ENCODE data around the gene RSPH3. TPM values are rescaled to one million over a fixed set of nuclear protein-coding genes. Genes with fewer than 3 reads are reported as not detected.

The RSPH3 gene
- total and polyA plus RNA-seq, 10 of the 15 experiments (the other 5 are each of a cell fraction or from before 2014, with no cell fraction given): 0.40 to 3.5 (median 1.4) TPM

GRCh38 chr6:159031846-159032245, 31.8 kb upstream of the RSPH3 start:
- no peak for FAIRE-seq
- H3K27me3 ChIP-seq (replicated peaks in 1 of 2; ENCODE audit: control insufficient read depth in 2 of 2, insufficient read depth in 2 of 2, low read length in 1 of 2): no peaks in the 10 kb centered on the region
- no peak overlapping the region for H3K9ac ChIP-seq (ENCODE audit: control insufficient read depth, insufficient read depth, low read length)
- ChIA-PET POLR2A (interaction anchor here (0.6 to 1.4 kb wide), 2 partner anchors 32 to 76 kb away, joined by 3 to 4 read pairs; partner anchors contain the start of gene RSPH3), CTCF (interaction anchor here (0.7 to 16.7 kb wide), 7 partner anchors 10 to 84 kb away, joined by 3 to 481 read pairs (median 4); no protein-coding TSS in a partner anchor), SMC1A (ENCODE audit: uncharacterized antibody, unreplicated experiment) (interaction anchor here (0.8 to 14.9 kb wide), 6 partner anchors 9 to 186 kb away, joined by 3 to 194 read pairs (median 10); no protein-coding TSS in a partner anchor), RAD21 (ENCODE audit: unreplicated experiment) (interaction anchor here (1.7 to 2.1 kb wide), 3 partner anchors 12 to 23 kb away, joined by 4 to 15 read pairs (median 6); partner anchors contain the start of gene TAGAP)
- H3K79me2 ChIP-seq (ENCODE audit: control insufficient read depth, insufficient read depth, low read length): no peaks in the 10 kb centered on the region
- no peaks in the 10 kb centered on the region for H4K20me1 ChIP-seq (ENCODE audit: control insufficient read depth, insufficient read depth)
- BruUV-seq (replicated peaks): no TSS peak
- intact Hi-C loops (cut with micrococcal nuclease; ENCODE audit: unreplicated experiment) (no loop called here), in situ Hi-C loops (cut with MboI) (no loop called here)
- H3K4me2 ChIP-seq (ENCODE audit: control insufficient read depth, insufficient read depth): no peak overlapping the region
- peaks cover 2 to 10% of the 10 kb centered on the region in 2 experiments; a peak in 3 of 4 replicates for H3K36me3 ChIP-seq (ENCODE audit: control insufficient read depth in 2 of 2, insufficient read depth in 2 of 2, low read length in 1 of 2)
- H3K4me3 ChIP-seq: no peak overlapping the region
- H2AFZ ChIP-seq (ENCODE audit: control insufficient read depth, low read depth, low read length): no peak overlapping the region
- no peak overlapping the region for H3K27ac ChIP-seq (ENCODE audit: control insufficient read depth, insufficient read depth)
- 52% methylated on average over 5 of the region's 5 CpGs for WGBS (ENCODE audit: insufficient coverage, insufficient replicate concordance, low lambda C conversion rate, missing lambda C conversion rate)
- no peaks in the 10 kb centered on the region; the same call in 2 of the 3 replicates for H3K9me3 ChIP-seq (replicated peaks; ENCODE audit: control insufficient read depth, insufficient read depth, low read length)
- no peaks in the 10 kb centered on the region for H3K4me1 ChIP-seq (ENCODE audit: control insufficient read depth, insufficient read depth, low read length)
- DNase-seq (ENCODE audit: low read depth, low spot score): no peak
- ATAC-seq: no peak
- TF ChIP-seq DPF2 (IDR thresholded peaks at IDR 0.05) (no peak), ZBTB33 (IDR thresholded peaks at IDR 0.05) (no peak), MTA3 (IDR thresholded peaks at IDR 0.05; ENCODE audit: borderline replicate concordance, low read length) (no peak), ZNF592 (IDR thresholded peaks at IDR 0.05) (no peak), MEF2A (IDR thresholded peaks at IDR 0.05; ENCODE audit: insufficient read depth, low read depth, low read length) (no peak), SP1 (IDR thresholded peaks at IDR 0.05; ENCODE audit: low read depth, low read length) (no peak), ZBTB4 (CRISPR knock-in tag; IDR thresholded peaks at IDR 0.05) (no peak), ZNF687 (IDR thresholded peaks at IDR 0.05) (no peak), CBX3 (IDR thresholded peaks at IDR 0.05; ENCODE audit: borderline replicate concordance, low read depth) (no peak), ZNF24 (IDR thresholded peaks at IDR 0.05) (no peak)

All from GM12878 (cell line).